Measurements from ENCODE around the gene OGFOD3. TPM values are rescaled to one million over a fixed set of nuclear protein-coding genes. Genes with fewer than 3 reads are reported as not detected.
"Not testable (repeated sequence)": the region's sequence is repeated elsewhere in the genome, so short reads cannot be mapped to it uniquely, and the experiment has no call there.

OGFOD3 gene
- 29.3 and 30.0 TPM in 2 replicates for total RNA-seq (2014; rRNA removed; shearing (Covaris generic))
- 92.7 and 129 TPM in 2 replicates for polyA plus RNA-seq (2015; cell fraction: cytosol; rRNA removed)
- polyA plus RNA-seq (2015; cell fraction: nucleus; rRNA removed): 20.1 and 30.9 TPM in 2 replicates

- in situ Hi-C loops (cut with HindIII; ENCODE audit: low pct_unique_long_range_greater_than_20kb, low sequenced_read_pairs): no loop called here
- peak; percentile 76 for DNase-seq (ENCODE audit: low read depth, low spot score)
These were observed at the start of gene OGFOD3, which contains the start of gene HEXD for GRCh38 chr17:82418001-82418986. OGFOD3 (minus strand) TSS chr17:82418586; CDS start chr17:82418485, 101 bp downstream. HEXD (plus strand) TSS chr17:82418347; CDS start chr17:82419800, 1,453 bp downstream.

GRCh38 chr17:82465023-82465603, 46.7 kb upstream of the OGFOD3 start:
- in situ Hi-C loops (cut with HindIII; ENCODE audit: low pct_unique_long_range_greater_than_20kb, low sequenced_read_pairs): no loop called here
- DNase-seq (ENCODE audit: low read depth, low spot score): peak; percentile 21

GRCh38 chr17:82464567-82464929, 46.2 kb upstream of the OGFOD3 start:
- in situ Hi-C loops (cut with HindIII; ENCODE audit: low pct_unique_long_range_greater_than_20kb, low sequenced_read_pairs): no loop called here

GRCh38 chr17:82463925-82464566, 45.7 kb upstream of the OGFOD3 start:
- no peak for DNase-seq (ENCODE audit: low read depth, low spot score)
- in situ Hi-C loops (cut with HindIII; ENCODE audit: low pct_unique_long_range_greater_than_20kb, low sequenced_read_pairs): no loop called here

More at GRCh38 chr17:82464567-82464929, 46.2 kb upstream of the OGFOD3 start:
- DNase-seq (ENCODE audit: low read depth, low spot score): no peak

GRCh38 chr17:82463391-82463790, 45.0 kb upstream of the OGFOD3 start:
- no peak for DNase-seq (ENCODE audit: low read depth, low spot score)
- in situ Hi-C loops (cut with HindIII; ENCODE audit: low pct_unique_long_range_greater_than_20kb, low sequenced_read_pairs): no loop called here

GRCh38 chr17:82461827-82462524, 43.6 kb upstream of the OGFOD3 start:
- no peak for DNase-seq (ENCODE audit: low read depth, low spot score)
- in situ Hi-C loops (cut with HindIII; ENCODE audit: low pct_unique_long_range_greater_than_20kb, low sequenced_read_pairs): no loop called here

GRCh38 chr17:82459936-82460335, 41.5 kb upstream of the OGFOD3 start:
- in situ Hi-C loops (cut with HindIII; ENCODE audit: low pct_unique_long_range_greater_than_20kb, low sequenced_read_pairs); DNase-seq (ENCODE audit: low read depth, low spot score): not testable (repeated sequence)

- in situ Hi-C loops (cut with HindIII; ENCODE audit: low pct_unique_long_range_greater_than_20kb, low sequenced_read_pairs): no loop called here
- no peak for DNase-seq (ENCODE audit: low read depth, low spot score)
These were observed 40.6 kb upstream of the OGFOD3 start for GRCh38 chr17:82458885-82459424.

GRCh38 chr17:82458179-82458884, 39.9 kb upstream of the OGFOD3 start, which contains the start of gene NARF:
NARF (plus strand) TSS chr17:82458741; CDS start chr17:82458804, 63 bp downstream.
- in situ Hi-C loops (cut with HindIII; ENCODE audit: low pct_unique_long_range_greater_than_20kb, low sequenced_read_pairs): no loop called here
- DNase-seq (ENCODE audit: low read depth, low spot score): peak; percentile 97

- in situ Hi-C loops (cut with HindIII; ENCODE audit: low pct_unique_long_range_greater_than_20kb, low sequenced_read_pairs): no loop called here
- peak; percentile 93 for DNase-seq (ENCODE audit: low read depth, low spot score)
These were observed 39.5 kb upstream of the OGFOD3 start for GRCh38 chr17:82457929-82458178.

GRCh38 chr17:82457073-82457928, 38.9 kb upstream of the OGFOD3 start:
- DNase-seq (ENCODE audit: low read depth, low spot score): peak; percentile 48

GRCh38 chr17:82453706-82454105, 35.3 kb upstream of the OGFOD3 start:
- DNase-seq (ENCODE audit: low read depth, low spot score); in situ Hi-C loops (cut with HindIII; ENCODE audit: low pct_unique_long_range_greater_than_20kb, low sequenced_read_pairs): not testable (repeated sequence)

More at GRCh38 chr17:82457073-82457928, 38.9 kb upstream of the OGFOD3 start:
- in situ Hi-C loops (cut with HindIII; ENCODE audit: low pct_unique_long_range_greater_than_20kb, low sequenced_read_pairs): no loop called here

GRCh38 chr17:82453151-82453550, 34.8 kb upstream of the OGFOD3 start:
- in situ Hi-C loops (cut with HindIII; ENCODE audit: low pct_unique_long_range_greater_than_20kb, low sequenced_read_pairs); DNase-seq (ENCODE audit: low read depth, low spot score): not testable (repeated sequence)

GRCh38 chr17:82452162-82452561, 33.8 kb upstream of the OGFOD3 start:
- in situ Hi-C loops (cut with HindIII; ENCODE audit: low pct_unique_long_range_greater_than_20kb, low sequenced_read_pairs): no loop called here

GRCh38 chr17:82450357-82451106, 32.1 kb upstream of the OGFOD3 start, which contains the start of gene CYBC1:
CYBC1 (minus strand) TSS chr17:82450752; CDS start chr17:82449254, 1,498 bp downstream.
- peak; percentile 84 for DNase-seq (ENCODE audit: low read depth, low spot score)
- in situ Hi-C loops (cut with HindIII; ENCODE audit: low pct_unique_long_range_greater_than_20kb, low sequenced_read_pairs): no loop called here

More at GRCh38 chr17:82452162-82452561, 33.8 kb upstream of the OGFOD3 start:
- DNase-seq (ENCODE audit: low read depth, low spot score): no peak
